T-helper 22 cell (primary cell): ENCODE measurements around the gene ITIH1.
"Not testable (repeated sequence)": the region's sequence is repeated elsewhere in the genome, so short reads cannot be mapped to it uniquely, and the experiment has no call there.

Experiments used
- DNase-seq: peaks from one replicate; pipeline ENCODE4 v3.0.0-alpha.2; 2020; ENCODE audit warnings: low read depth

Gene ITIH1

GRCh38 chr3:52774066-52774713 is 3.2 kb upstream of the ITIH1 start:
- no peak for DNase-seq

DNA sequence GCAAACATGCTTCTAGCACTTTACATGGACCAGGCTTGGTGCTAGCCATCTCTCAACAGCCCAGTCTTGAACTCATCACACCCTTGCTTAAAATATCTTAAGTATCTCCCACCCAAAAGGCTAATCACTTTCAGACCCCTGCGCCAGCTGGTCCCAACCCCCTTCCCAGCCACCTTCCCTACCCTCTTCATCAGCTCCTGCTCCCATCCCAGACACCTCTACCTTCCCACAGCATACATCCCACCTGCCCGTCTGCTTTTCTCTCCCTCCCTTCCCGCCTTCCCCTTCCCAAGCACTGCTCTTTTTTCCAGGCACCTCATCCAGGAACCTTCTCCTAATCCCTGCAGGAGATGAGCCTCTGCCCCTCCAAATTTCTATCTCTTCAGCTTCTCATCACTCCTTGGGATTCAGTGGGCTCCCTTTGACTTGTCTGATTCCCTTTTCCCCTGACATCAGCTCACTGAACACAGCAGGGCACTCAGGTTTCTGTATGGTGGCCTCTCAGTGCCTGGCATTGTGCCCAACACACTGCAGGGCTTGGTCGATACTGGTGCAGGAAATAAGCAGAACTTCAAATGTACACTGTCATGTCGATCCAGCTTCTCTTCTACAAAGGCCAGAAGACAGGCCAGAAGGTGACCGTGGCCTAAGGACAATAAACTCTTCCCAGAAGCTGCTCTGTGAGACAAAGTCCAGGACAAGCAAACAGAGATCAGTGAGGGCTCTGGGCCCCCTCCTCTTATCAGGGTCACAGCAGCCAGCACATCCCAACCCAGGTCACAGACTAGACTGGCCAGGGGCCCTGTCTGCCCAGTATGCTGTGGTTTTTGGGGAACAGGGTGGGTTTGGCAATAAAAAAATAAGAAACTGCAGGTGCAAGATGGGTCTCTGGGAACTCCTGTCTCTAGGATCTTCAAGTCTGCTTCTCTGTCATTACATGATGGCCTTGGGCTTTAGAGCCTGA is 2.2 kb upstream of the ITIH1 start:
- DNase-seq = no peak

DNA sequence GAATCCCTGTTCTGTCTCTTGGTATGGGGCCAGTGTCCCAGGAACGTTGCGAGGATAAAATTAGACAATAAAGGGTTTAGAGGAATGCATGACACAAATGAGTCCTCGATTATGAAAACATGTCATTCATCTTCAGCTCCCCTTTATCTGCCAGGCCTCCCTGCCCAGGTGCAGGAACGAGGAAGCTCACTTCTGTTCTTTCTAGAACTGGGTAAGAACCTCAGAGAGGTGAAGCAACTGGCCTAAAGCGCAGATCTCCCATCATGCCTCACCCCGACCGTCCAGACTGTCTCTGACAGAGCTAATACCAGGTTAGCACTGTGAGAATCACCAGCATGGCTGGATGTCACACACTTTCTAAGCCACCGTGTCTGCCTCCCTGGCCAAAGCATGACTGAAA is 1.5 kb upstream of the ITIH1 start:
- no peak for DNase-seq

DNA sequence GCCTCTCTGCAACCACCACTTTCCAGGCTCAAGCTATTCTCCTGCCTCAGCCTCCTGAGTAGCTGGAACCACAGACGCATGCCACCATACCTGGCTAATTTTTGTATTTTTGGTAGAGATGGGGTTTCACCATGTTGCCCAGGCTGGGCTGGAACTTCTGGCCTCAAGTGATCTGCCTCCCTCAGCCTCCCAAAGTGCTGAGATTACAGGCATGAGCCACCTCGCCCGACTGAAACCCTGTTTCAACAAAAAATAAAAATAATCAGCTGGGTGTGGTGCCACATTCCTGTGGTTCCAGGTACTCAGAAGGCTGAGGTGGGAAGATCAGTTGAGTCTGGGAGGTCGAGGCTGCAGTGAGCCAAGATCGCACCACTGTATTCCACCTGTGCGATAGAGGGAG is 913 bp upstream of the ITIH1 start:
- DNase-seq = not testable (repeated sequence)

GRCh38 chr3:52777959-52778805 is 783 bp downstream of the ITIH1 start:
- no peak for DNase-seq

- no peak for DNase-seq
These were observed 1.8 kb downstream of the ITIH1 start for GRCh38 chr3:52779011-52779836.

GRCh38 chr3:52779837-52780585 is 2.6 kb downstream of the ITIH1 start:
- DNase-seq = no peak

GRCh38 chr3:52781741-52782140 is 4.3 kb downstream of the ITIH1 start:
- no peak for DNase-seq

DNA sequence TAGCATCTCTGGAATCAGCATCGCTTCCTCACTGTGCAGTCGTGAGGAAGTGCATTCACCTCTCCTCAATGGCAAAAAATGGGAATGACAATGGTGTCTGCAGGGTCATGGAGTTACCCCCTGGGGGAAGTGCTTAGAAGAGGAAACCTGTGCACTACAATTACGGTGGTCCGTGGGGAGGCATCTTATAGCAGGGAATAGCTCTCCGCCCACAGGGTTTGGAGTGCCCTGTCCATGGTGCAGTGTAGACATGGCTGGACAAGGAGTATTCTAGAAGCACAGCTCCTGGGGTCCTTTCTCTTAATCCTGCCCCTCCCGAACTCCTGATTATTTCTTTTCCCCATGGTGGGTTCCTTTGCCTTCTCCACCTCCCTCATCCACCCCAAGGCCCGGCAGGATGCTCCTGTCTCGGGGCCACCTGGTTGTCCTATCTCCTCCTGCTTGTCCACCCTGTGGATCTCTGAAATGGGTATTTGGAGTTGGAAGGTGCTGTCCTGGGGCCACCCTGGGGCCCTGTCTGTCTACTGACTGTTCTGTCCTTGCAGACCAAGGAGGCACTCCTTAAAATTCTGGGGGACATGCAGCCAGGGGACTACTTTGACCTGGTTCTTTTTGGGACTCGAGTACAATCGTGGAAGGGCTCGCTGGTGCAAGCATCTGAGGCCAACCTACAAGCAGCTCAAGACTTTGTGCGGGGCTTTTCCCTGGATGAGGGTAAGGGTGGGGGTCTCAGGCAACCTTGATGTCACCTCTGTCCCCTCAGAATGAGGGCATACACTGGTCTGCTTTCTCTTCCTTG is 5.2 kb downstream of the ITIH1 start:
- DNase-seq = no peak

- DNase-seq = no peak
These were observed 5.8 kb downstream of the ITIH1 start for GRCh38 chr3:52783211-52783555.

DNA sequence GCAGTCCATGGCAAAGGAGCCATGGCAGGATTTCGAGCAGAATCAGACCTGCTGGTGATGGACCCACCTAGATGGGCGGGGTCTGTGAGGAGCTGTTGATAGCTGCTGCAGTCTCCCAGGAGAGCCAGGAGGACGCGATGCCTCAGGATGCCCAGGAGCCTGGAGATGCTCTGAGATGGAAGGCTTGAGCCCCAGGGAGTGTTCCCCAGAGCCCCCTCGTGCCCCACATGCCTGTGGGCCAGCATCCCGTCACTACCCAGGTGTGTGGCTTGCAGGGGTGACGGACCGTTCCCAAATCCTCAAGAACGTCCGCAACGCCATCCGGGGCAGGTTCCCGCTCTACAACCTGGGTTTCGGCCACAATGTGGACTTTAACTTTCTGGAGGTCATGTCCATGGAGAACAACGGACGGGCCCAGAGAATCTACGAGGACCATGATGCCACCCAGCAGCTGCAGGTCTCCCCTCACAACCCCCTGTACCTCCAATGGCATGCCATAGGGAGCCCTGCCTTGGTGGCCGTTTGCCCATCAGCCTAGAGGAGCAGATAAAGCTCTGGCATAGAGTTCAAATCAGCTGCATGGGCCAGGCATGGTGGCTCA is 6.7 kb downstream of the ITIH1 start:
- no peak for DNase-seq

DNA sequence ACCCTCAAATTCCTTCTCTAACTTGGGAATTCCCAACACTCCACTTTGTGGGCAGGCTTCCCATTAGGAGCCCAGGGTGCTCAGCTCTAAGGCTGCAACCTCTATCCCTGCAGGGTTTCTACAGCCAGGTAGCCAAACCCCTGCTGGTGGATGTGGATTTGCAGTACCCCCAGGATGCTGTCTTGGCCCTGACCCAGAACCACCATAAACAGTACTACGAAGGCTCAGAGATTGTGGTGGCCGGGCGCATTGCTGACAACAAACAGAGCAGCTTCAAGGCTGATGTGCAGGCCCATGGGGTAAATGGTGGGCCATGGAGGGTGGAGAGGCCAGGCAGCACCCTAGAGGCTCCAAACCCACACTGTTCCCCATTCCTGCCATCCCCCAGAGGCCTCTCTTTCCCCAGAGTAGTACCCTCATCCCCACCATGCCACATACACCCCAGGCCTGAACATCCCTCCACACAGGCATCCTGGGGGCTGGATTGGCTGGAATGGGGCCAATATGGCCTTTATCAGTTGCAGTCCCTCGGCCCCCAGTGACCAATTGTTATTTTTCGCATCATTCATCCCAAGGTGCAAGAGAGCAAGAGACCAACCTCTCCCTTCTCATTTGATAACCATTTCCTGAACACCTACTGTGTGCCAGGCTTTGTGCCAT is 7.7 kb downstream of the ITIH1 start:
- DNase-seq = no peak

DNA sequence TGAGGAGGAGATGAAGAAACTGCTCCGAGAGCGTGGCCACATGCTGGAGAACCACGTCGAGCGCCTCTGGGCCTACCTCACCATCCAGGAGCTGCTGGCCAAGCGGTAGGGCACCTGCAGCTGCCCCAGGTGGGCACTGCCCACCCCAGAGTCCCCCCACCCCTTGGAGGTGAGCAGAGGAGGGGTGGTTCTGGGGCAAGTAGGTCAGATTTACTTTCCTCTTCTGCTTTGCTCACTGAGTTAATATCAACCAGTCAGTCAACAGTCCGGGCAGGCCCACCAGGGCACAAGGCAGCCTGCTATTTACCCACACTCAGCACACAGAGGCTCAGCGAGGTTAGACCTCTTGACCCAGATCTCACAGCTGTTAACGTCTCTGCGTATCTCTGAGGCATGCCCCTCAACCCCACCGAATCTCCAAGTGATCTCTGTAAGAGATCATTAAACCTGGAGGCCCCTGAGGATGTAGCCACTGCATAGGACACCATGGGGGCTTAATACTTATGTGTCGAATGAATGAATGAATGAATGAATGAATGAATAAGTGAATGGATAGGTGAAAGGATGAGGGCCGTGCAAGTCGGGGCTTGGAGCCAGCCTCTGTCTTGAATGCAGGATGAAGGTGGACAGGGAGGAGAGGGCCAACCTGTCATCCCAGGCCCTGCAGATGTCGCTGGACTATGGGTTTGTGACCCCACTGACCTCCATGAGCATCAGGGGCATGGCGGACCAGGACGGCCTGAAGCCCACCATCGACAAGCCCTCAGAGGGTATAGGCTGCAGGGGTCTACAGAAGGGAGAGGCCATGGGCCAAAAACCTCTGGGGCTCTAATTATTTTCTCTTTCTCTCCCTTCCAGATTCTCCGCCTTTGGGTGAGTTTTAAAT is 9.2 kb downstream of the ITIH1 start:
- no peak for DNase-seq

GRCh38 chr3:52787246-52787645 is 9.8 kb downstream of the ITIH1 start:
- DNase-seq = no peak

- no peak for DNase-seq
These were observed 10.6 kb downstream of the ITIH1 start for GRCh38 chr3:52787672-52788625.

DNA sequence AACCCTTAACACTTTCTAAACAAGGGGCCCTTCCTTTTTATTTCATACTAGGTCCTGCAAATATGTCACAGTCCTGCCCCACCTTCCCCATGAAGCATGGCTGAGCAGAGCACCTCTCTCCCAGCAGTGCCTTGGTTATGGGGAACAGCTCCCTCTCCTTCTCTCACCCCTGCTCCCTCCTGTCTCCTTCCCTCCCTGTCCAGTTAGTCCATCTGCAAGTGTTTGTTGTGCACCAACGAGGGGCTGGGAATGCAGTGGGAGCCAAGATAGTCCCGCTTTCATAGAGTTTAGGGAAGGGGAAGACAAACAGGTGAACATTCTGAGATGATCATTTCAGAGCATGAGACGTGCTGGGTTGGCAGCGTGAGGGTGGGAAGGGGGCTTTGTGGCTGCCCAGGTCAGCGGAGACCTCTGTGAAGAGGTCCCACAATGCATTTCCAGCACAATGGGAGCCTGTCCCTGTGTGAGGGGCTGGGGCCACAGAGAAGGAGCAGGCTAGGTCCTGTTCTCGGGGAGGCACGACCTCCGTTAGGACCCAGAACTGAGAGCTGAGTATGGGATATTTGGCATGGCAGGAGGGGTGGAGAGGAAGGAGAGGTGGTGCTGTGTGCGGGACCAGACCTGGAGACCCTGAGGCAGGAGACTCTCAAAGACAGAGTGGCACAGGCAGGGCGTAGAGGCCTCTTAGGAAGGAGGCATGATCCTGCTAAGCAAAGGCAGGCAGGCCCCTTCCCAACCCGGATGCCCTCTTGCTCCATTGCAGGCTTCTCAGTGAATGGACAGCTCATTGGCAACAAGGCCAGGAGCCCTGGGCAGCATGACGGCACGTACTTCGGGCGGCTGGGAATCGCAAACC is 11.7 kb downstream of the ITIH1 start:
- DNase-seq = no peak
